Left cardiac atrium (tissue), 4 donors: ENCODE measurements around the gene RHBDF1. TPM values are rescaled to one million over a fixed set of nuclear protein-coding genes. Genes with fewer than 3 reads are reported as not detected.

ENCODE experiments used
- ATAC-seq, 2 donors: fragments of 200-7000 bp; cut with Tn5 transposase; one replicate each; pipeline ENCODE4 v1.9.1; 2020; ENCODE audit warnings: mild to moderate bottlenecking in 2 of 2, moderate library complexity in 2 of 2
- DNase-seq: peaks from one replicate; pipeline ENCODE4 v3.0.0-alpha.2; 2020
- intact Hi-C, 2 donors: fragments of 100-400 bp; cut with DNase I; formaldehyde crosslinking; loops; one replicate each; pipeline versions ENCODE4 v1.14.1 to v1.15.1; 2022 to 2023
- total RNA-seq, 2 donors: library from RNA; stranded (reverse); fragmentation: NEBNext Ultra II Directional; extraction: Animal tissue kit (Norgen Biotek cat#: 25700); gene quantifications; one replicate each; pipeline ENCODE4 v1.2.1, GENCODE V29; 2021
- donor health status: DM: no; HTN: yes; CAD: no.
- donor health status: DM: no; HTN: yes; CAD: no; lungs with severe emphysema.
- donor health status: DM: yes; HTN: yes; CAD: no.
- donor health status: Dilated cardiomyopathy.

Gene RHBDF1
- total RNA-seq, 2 donors from 2014 or later: 15.5 to 22.1 TPM

GRCh38 chr16:77807-78443 lies 5.5 kb upstream of the RHBDF1 start, which contains the start of gene MPG:
MPG (plus strand) TSS chr16:78225; CDS start chr16:78310, 85 bp downstream.
- ATAC-seq: peak; percentile 78 to 81
- intact Hi-C loops: no loop called here

GRCh38 chr16:77273-77806 lies 4.9 kb upstream of the RHBDF1 start:
- intact Hi-C loops: no loop called here
- ATAC-seq (peak; percentile 24 to 54), DNase-seq (peak; percentile 77)

More at GRCh38 chr16:77807-78443, 5.5 kb upstream of the RHBDF1 start, which contains the start of gene MPG:
- DNase-seq: peak; percentile 91

GRCh38 chr16:76535-77272 lies 4.3 kb upstream of the RHBDF1 start:
- DNase-seq (peak; percentile 88), ATAC-seq (peak; percentile 16 to 63)
- intact Hi-C loops: no loop called here

- intact Hi-C loops: no loop called here
- ATAC-seq (peak; percentile 8 to 11), DNase-seq (peak; percentile 84)
These were observed 3.4 kb upstream of the RHBDF1 start for GRCh38 chr16:75580-76501.

- ATAC-seq: no peak
- intact Hi-C loops: no loop called here
- DNase-seq: no peak
These were observed 2.4 kb upstream of the RHBDF1 start for GRCh38 chr16:74747-75334.

- peak; percentile 1 to 17 for ATAC-seq
- peak; percentile 62 for DNase-seq
- intact Hi-C loops: no loop called here
These were observed 1.8 kb upstream of the RHBDF1 start for GRCh38 chr16:74051-74746.

GRCh38 chr16:71540-72401 lies 660 bp downstream of the RHBDF1 start:
- DNase-seq (peak; percentile 85), ATAC-seq (peak; percentile 16 to 21)
- intact Hi-C loops: no loop called here

GRCh38 chr16:71210-71539 lies 1.3 kb downstream of the RHBDF1 start:
- intact Hi-C loops: no loop called here
- ATAC-seq: no peak
- no peak for DNase-seq

- intact Hi-C loops: no loop called here
- ATAC-seq (no peak), DNase-seq (no peak)
These were observed 3.2 kb downstream of the RHBDF1 start for GRCh38 chr16:69181-69580.

GRCh38 chr16:67884-68789 lies 4.3 kb downstream of the RHBDF1 start:
- ATAC-seq (peak in 1 of 2 donors; percentile 13), DNase-seq (no peak)
- intact Hi-C loops: no loop called here

GRCh38 chr16:67183-67791 lies 5.1 kb downstream of the RHBDF1 start:
- ATAC-seq: peak in 1 of 2 donors; percentile 1
- no peak for DNase-seq
- intact Hi-C loops: no loop called here

GRCh38 chr16:66309-67182 lies 5.9 kb downstream of the RHBDF1 start:
- intact Hi-C loops: no loop called here
- DNase-seq: peak; percentile 19
- ATAC-seq: no peak

GRCh38 chr16:65745-66144 lies 6.7 kb downstream of the RHBDF1 start:
- ATAC-seq (peak; percentile 53 to 80), DNase-seq (peak; percentile 90)
- intact Hi-C loops: loop anchor here (1.0 to 2.0 kb wide), 2 partner anchors 31 to 32 kb away; no protein-coding TSS in a partner anchor

- DNase-seq: no peak
- ATAC-seq: no peak
- intact Hi-C loops: loop anchor here (1.0 to 2.0 kb wide), 2 partner anchors 32 kb away; no protein-coding TSS in a partner anchor
These were observed 7.5 kb downstream of the RHBDF1 start for GRCh38 chr16:64914-65255.
